Fibroblast of skin of back (primary cell): ENCODE data around the gene DEGS2.

Experiments
- DNase-seq: peaks from one replicate; pipeline ENCODE4 v3.0.0-alpha.2; 2013

Gene DEGS2

DNA sequence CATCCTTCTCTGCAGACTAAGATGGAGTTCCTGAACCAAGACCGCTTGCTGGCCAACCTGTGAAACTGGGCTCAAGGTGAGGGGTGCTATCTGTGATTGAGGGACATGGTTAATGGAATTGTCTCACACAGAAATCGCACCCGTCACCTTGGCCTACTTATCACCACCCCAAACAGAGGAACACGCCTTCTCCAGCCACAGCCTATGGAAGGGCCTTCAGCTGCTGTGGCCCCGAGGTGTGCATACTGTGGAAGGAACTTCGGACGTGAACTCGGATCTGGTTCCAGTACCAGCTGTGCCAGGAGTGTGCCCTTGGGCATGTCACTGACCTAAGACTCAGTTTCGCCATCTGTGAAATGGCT is 49.9 kb downstream of the DEGS2 start:
- no peak for DNase-seq

- peak; percentile 33 for DNase-seq
Observed at GRCh38 chr14:100108840-100109593, 50.4 kb downstream of the DEGS2 start.

DNA sequence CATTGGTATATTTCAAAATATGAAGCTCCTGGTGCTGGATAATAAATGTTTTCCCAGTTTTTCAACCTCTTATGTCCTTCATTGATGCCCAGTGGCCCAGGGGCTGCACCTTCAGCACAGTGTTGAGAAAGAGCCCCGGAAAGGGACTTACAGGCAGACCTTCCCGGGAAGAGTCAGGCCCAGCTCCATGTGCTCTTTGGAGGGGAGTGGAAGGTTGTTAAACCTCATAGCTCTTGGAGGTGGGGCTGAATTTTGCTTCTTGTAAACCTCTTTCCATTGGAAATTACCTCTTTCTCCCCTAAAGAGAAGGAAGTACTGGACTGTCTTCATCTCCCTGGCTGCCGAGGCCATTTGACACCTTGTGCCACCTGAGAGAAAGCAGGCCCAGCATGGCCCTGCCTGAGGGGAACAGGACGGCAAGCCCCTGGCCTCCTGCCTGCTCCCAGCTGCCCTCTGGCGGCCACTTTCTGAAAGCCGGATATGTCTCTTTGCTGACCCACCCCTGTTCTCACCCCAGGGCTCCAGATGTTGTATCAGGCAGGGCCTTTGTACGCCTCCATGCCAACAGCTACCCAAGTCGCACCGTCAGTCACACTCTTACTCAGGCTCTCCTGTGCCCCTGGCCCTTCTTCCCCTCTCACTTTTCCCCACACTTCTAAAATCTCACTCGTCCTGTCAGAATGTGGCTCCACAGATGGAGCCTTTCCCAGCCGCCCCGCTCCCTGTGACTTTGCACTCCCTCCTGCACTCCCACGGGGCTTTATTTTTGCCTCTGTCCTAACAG is 51.2 kb downstream of the DEGS2 start:
- peak; percentile 66 for DNase-seq

GRCh38 chr14:100107236-100107635 is 52.2 kb downstream of the DEGS2 start:
- DNase-seq = no peak

DNA sequence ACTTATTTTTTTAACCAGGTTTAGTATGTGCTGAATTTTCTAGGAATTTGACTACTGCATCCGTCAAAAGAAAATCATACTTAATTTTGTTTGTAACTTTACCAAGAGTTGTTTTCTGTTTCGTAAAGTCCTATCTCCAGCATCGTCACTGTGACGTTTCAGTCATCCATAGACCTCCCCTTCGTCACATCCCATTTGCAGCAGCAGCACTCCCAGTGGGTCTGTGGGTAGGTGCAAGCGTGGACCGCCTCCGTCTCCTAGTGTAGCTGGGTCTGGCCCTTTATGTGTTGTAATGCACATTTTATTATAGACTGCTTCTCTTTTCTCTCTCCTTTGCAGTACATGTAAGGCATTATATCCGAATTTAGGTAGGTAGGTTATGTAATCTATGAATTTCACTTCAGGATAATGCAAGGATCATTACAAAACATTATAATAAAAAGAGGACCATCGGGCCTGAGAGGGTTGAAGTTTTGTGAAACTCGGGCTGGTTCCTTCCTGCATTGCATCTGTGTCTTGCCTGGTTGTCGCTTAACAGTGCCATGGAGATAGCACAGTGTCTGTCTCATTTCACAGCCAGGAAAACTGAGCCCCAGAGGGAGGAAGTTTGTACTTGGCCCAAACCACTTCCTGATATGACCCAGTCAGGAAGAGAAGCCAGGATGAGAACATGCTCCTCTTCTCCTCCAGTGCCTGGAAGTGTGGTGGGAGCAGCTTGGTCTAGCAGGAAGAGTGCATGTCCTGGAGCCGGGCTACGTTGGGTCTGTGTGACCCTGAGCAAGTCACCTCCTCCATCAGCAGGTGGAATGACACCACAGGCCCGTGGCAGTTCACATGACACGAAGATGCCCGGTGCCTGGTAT is 53.0 kb downstream of the DEGS2 start:
- no peak for DNase-seq

DNA sequence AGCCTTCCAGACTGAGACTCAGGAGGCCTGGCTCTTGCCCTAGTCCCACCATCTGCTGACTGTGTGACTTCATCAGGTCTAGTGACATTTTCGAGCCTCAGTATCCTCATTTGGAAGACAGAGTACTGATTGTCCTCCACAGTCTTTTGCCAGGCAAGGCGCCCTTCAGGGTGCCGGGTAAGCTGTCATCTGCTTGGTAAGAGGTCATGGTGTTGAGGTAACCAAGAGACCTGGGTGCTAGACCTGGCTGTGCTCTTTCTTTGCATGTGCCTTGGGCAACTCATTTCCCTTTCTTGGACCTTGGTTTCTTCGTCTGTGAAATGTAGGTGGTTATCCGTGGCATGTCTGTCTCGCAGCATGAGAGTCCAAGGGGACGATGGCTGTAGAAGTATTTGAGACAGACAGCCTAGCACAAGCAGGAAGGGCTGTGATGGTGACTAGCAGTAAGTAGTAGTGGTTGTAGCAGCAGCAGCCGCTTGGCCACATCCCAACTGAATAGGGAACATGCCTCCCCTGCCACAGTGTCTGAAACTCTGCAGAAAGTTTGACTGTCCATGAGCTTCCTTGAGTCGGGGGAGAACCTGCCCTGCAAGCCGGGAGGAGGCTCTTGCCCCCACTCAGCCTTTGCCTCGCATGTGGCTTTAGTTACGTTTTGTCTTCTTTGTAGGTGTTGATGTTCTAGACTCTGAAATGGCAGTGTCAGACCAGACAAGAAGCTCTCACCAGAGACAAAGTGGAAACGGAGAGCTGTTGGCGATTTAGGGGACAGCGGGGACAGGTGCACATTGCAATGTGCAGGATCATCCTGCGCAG is 53.9 kb downstream of the DEGS2 start:
- DNase-seq = no peak

GRCh38 chr14:100104523-100105300 is 54.7 kb downstream of the DEGS2 start:
- peak; percentile 91 for DNase-seq

DNA sequence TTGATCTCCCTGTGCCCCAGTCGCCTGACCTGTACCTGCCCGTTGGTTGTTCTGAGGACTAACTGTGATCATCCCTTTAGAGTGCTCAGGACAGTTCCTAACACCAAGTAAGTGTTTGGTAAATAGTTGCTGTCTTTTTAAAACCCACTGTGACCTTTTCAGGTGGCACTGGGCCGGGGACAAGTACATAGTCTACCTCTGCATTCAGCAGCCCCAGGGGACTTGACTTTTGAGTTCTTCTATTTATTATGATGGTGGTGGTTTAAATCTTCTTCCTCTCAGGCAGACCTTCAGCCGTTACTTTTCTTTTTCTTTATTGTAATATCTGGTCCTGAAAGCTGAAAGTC is 55.5 kb downstream of the DEGS2 start:
- no peak for DNase-seq

DNA sequence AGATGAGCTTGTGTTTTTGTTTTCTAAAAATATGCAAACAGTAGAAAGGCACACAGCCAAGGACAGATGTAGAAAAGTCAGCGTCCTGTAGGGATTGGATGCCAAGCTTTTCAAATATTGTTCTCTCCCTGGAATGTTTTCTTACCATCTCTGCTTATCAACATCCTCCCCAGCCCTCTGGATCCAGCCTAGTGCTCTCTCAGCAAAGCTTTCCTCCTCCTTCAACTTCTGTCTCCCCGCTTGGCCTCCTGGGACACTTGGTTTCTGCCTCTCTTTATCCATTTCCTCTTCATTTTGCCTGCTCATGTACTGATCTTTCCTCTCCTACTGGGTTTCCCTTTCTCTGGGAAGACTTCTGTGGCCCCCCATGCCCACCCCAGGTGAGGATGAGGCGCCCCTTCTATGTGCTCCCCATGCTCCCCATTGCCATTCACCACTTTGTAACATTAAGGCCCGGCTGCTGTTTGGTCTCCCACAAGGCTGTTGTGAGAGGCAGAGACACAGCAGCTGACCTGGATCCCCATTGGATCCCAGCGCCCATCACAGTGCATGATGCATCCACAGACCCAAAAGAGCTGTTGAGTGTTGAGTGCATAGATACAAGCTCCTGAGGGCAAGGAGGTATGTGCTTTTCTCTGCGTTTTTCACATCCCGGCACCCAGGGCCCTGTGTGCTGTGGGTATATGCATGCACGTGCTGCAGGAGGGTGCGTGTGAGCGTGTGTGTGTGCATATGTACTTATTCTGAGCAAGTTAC is 56.0 kb downstream of the DEGS2 start:
- peak; percentile 82 for DNase-seq

DNA sequence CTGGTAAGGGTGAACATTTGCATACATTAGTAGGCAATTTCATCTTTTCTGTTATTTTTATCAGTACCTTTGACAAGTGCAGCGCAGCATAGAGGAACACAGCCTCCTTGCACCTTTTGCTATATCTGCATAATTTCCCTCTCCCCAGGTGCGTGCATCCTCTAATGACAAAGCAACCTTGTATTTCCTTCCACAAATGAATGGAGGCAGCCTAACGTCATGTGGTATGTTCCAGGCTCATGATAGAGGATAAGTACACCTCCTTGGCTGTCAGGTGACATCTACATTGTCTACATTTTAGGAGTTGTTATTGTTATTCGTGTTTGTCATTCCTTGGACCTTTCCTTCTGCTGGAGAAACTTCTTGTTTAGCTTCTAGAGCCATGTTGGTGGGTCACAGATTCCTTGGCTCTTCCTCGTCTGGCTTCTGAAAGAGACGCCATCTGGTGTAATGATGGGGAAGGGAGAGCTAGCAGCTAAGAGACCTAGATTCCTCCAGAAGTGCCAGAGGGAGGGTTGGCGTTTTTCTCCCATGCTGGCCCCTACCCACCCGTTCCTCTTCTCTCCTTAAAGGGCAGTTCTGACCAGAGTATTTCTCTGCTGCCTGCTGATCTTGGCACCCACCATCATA is 57.2 kb downstream of the DEGS2 start:
- DNase-seq = no peak

DNA sequence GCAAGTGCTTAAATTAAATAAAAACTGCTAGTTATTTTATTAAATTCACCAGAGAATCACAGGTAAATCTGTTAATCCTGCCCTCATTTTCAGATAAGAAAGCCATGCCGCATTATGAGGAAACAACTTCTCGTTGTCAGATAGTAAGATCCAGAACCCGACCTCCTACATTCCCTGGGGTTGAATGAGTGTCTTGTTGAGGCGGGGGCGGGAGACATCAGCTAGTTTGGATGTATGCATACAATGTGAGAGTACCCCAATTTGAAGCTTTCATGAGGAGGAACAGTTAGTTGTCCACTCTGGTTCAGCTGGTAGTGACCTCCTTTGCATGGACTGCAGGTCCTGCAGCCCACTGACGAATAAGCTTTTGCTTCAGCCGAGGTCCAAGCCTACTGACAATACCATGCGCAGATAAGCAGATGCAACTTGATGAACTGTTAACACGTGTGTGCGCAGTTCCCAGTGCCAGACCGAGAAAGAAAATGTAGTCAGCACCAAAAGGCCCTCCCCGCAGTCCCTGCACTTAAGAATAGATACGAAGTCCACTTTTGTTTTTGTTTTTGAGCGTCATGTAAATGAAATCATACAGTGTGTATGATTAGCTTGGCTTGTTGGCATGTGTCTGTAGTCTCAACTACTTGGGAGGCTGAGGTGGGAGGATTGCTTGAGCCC is 59.3 kb downstream of the DEGS2 start:
- no peak for DNase-seq

GRCh38 chr14:100098171-100098570 is 61.3 kb downstream of the DEGS2 start:
- no peak for DNase-seq

DNA sequence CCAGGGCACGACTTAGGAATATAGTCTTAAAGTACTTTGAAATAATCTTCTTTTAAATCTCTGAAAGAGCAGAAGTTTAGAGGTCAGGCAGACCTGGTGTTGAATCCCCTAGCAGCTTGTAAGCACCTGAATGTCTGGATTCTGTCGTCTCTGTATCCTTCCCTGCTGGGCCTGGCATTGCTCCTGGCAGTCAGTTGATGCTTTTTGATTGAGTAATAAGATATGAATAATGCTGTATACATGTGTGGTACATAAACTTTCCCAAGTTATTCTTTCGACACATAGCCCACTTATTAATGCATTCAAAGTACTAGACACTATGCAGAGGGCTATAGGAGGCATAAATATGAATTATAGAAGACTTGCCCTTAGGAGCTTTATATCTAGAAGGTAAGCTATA is 62.8 kb downstream of the DEGS2 start:
- DNase-seq = peak; percentile 75
